GM06990 (cell line): ENCODE data around the gene RDH16.
A peak's percentile ranks its signal among the peaks of the same experiment; 100 is the strongest.

Experiments used
- DNase-seq: peaks from one replicate; pipeline ENCODE4 v3.0.0-alpha.2; 2011; ENCODE audit not compliant: insufficient read length; ENCODE audit errors: extremely low read depth
- H3K27me3 ChIP-seq: replicated peaks from 2 replicates; pipeline ENCODE4 v1.6.0; 2011; ENCODE audit warnings: low read length; ENCODE audit not compliant: control insufficient read depth, insufficient read depth
- H3K36me3 ChIP-seq: 2 replicates; pipeline ENCODE4 v1.5.1; 2011; ENCODE audit warnings: low read length; ENCODE audit not compliant: control insufficient read depth, insufficient read depth
- H3K4me3 ChIP-seq: replicated peaks from 2 replicates; pipeline ENCODE4 v1.5.1; 2011; ENCODE audit warnings: low read depth, mild to moderate bottlenecking, control low read depth, low read length
- CTCF ChIP-seq: IDR thresholded peaks from 2 replicates; pipeline ENCODE4 v1.5.1; 2011; ENCODE audit warnings: low read length, control low read depth, mild to moderate bottlenecking, inconsistent platforms; ENCODE audit not compliant: insufficient read depth, poor library complexity, severe bottlenecking

The RDH16 gene

GRCh38 chr12:56935752-56936151 is 21.7 kb downstream of the RDH16 start:
- no peak for TF ChIP-seq CTCF
- Histone ChIP-seq H3K36me3 (no peaks in the 10 kb centered on the region), H3K4me3 (no peak overlapping the region), H3K27me3 (no peaks in the 10 kb centered on the region; the same call in 1 of the 2 replicates)
- DNase-seq, result no peak

- TF ChIP-seq CTCF, result no peak
- H3K4me3 ChIP-seq, result no peak overlapping the region
- no peaks in the 10 kb centered on the region; the same call in 1 of the 2 replicates for H3K27me3 ChIP-seq
- no peak for DNase-seq
- no peaks in the 10 kb centered on the region for H3K36me3 ChIP-seq
These were observed 22.3 kb downstream of the RDH16 start for GRCh38 chr12:56935157-56935556.

GRCh38 chr12:56933826-56934625 is 23.4 kb downstream of the RDH16 start, which contains the start of gene SDR9C7:
Gene SDR9C7, minus strand, starts transcription at chr12:56934408. Its CDS starts 147 bp downstream, at chr12:56934261.
- no peaks in the 10 kb centered on the region for H3K36me3 ChIP-seq
- no peak for DNase-seq
- no peak for TF ChIP-seq CTCF
- no peak within 1 kb of the TSS for H3K4me3 ChIP-seq
- no peaks in the 10 kb centered on the region; the same call in 1 of the 2 replicates for H3K27me3 ChIP-seq

GRCh38 chr12:56932867-56933266 is 24.5 kb downstream of the RDH16 start:
- TF ChIP-seq CTCF, result no peak
- DNase-seq, result no peak
- Histone ChIP-seq H3K4me3 (no peak overlapping the region), H3K27me3 (no peaks in the 10 kb centered on the region; the same call in 1 of the 2 replicates), H3K36me3 (no peaks in the 10 kb centered on the region)

GRCh38 chr12:56932146-56932545 is 25.3 kb downstream of the RDH16 start:
- Histone ChIP-seq H3K4me3 (no peak overlapping the region), H3K36me3 (no peaks in the 10 kb centered on the region), H3K27me3 (no peaks in the 10 kb centered on the region)
- no peak for DNase-seq
- no peak for TF ChIP-seq CTCF

GRCh38 chr12:56931474-56931978 is 25.9 kb downstream of the RDH16 start:
- no peak for TF ChIP-seq CTCF
- H3K27me3 ChIP-seq, result no peaks in the 10 kb centered on the region
- no peaks in the 10 kb centered on the region for H3K36me3 ChIP-seq
- peak; percentile 27 for DNase-seq
- no peak overlapping the region for H3K4me3 ChIP-seq
